Astrocyte of the cerebellum (primary cell): Measurements from ENCODE around the gene RBM20.
"Not testable (repeated sequence)": the region's sequence is repeated elsewhere in the genome, so short reads cannot be mapped to it uniquely, and the experiment has no call there.

Experiments used
- DNase-seq: peaks from one replicate; pipeline ENCODE4 v3.0.0-alpha.2; 2011; ENCODE audit warnings: low read depth
- H3K4me3 ChIP-seq: 2 replicates; pipeline ENCODE4 v1.5.1; 2011; ENCODE audit warnings: mild to moderate bottlenecking, low read depth, low read length, moderate library complexity
- in situ Hi-C: cut with HindIII; loops from 2 replicates; pipeline ENCODE4 v1.10.0; 2017; ENCODE audit warnings: low sequenced_read_pairs
- TF ChIP-seq, protein P1 (sequence below): IDR thresholded peaks from 2 replicates; pipeline ENCODE4 v1.5.1; 2012; ENCODE audit warnings: low read length, low read depth, moderate library complexity, mild to moderate bottlenecking; ENCODE audit errors: missing control alignments

RBM20 gene

DNA sequence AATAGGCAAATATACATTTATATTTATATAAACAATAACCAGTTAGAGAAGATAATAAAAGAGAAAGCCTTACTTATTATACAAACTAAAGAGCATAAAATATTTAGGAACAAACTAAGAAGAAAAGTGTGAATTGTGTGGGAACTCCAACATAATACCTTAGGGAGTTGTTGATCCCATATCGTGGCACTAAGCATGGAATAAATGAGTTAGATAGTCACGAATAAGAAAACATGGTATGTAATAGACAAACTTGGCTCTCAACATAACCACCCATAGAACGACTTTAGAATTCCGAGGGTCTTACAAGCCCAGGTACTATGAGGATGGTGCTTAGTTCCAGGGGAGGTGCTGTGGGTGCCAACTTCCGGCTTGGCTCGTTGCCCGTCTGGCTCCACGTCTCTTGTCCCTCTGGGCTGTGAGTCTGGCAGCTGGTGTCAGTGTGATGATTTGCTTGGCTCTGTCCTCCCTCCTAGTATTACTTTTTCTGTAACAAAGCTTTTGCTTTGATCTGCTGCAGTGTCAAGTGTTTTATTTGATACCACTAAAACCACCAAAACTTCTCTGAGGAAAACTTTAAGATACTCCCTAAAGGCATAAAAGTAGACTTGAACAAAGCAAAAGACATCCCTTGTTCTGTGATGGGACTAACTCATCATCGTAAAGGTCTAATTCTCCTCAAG, 9.5 kb upstream of the RBM20 start:
- in situ Hi-C loops = no loop called here
- DNase-seq = no peak
- TF ChIP-seq, protein P1, sequence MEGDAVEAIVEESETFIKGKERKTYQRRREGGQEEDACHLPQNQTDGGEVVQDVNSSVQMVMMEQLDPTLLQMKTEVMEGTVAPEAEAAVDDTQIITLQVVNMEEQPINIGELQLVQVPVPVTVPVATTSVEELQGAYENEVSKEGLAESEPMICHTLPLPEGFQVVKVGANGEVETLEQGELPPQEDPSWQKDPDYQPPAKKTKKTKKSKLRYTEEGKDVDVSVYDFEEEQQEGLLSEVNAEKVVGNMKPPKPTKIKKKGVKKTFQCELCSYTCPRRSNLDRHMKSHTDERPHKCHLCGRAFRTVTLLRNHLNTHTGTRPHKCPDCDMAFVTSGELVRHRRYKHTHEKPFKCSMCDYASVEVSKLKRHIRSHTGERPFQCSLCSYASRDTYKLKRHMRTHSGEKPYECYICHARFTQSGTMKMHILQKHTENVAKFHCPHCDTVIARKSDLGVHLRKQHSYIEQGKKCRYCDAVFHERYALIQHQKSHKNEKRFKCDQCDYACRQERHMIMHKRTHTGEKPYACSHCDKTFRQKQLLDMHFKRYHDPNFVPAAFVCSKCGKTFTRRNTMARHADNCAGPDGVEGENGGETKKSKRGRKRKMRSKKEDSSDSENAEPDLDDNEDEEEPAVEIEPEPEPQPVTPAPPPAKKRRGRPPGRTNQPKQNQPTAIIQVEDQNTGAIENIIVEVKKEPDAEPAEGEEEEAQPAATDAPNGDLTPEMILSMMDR = no peak

DNA sequence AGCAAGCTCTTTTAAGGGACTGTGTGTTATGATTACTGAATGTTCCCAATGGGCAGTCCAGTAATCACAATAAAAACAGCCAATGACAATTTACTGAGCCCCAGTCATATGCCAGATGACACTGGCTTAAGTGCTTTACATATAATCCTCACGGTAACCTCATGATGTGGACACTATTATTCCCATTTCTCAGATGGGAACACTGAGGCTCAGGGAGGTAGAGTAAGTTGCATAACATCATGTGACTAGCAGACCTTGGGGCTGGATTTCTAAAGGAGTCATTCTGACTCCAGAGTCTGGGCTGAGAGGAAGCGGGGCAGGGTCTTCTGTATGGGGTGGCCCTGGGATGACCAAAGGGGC, 7.6 kb upstream of the RBM20 start:
- in situ Hi-C loops = no loop called here
- no peak for DNase-seq
- no peak overlapping the region for H3K4me3 ChIP-seq
- TF ChIP-seq, protein P1 = no peak

More for the DNA sequence above, 9.5 kb upstream of the RBM20 start:
- no peak overlapping the region for H3K4me3 ChIP-seq

DNA sequence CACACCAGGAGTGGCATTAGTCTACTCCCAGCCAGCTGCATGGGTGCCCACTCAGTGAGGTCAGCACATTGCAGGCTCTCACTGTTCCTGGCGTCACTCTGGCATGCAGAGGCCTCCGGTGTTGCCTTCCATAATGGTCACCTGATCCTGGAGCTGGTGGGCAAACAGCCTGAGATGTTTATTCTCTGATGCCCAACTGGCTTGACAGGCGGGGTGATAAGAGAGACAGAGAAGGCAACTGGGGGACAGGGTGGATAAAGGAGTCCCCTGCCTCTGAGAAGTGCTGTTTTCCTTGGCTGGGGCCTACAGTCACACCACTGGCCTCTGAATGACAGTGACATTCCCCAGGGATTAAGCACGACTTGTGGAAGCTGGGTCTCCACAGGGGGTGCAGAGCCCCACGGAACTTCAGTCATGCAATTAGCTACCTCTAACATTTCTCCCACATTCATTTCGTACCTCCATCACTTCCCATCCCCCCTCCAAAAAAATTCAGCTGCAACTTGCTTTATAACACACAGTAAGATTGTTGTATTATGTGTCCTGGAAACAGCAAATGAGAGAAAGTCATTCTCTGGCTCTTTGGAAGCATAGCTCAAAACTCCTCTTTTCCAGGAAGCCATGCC, 7.1 kb upstream of the RBM20 start:
- TF ChIP-seq, protein P1 = no peak
- DNase-seq = no peak
- in situ Hi-C loops = no loop called here
- no peak overlapping the region for H3K4me3 ChIP-seq

DNA sequence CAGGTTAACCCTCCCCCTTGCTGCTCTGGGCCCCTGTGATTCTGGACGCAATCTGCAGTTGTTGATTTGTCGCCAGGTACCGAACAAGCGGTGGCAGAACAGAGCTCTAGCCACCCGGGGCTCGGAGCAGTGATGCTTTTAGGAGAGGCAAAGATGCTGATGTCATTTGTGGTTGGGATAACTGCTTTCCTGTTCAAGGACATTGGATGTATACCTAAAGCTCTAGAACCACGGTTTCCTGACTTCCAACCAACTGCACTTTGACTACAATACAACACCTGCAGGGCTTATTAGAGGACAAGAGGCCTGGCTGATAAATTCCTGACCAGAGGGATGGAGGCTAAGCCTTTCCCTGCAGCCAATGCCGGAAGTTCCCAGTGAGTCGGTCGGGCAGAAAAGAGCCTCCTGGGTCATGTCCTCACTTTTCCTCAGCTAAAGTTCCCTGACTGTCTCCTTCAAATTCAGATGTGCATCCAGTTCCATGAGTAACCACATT, 6.5 kb upstream of the RBM20 start:
- no peak overlapping the region for H3K4me3 ChIP-seq
- TF ChIP-seq, protein P1 = no peak
- DNase-seq = no peak
- in situ Hi-C loops = no loop called here

DNA sequence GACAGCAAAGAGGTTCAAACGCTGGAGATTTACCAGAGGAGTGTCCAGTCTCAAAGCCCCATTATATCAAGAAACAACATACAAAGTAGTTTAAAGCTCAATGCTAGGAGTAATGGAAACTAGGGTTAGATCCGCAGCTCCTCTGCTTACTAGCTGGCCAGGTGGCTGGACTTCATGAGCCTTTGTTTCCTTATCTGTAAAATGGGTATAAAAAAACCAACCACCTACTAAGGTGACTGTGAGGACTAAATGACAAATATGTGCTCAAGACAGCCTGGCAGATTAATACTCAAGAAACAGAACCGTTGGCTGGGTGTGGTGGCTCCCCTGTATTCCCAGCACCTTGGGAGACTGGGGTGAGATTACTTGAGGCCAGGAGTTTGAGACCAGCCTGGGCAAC, 5.8 kb upstream of the RBM20 start:
- H3K4me3 ChIP-seq = no peak overlapping the region
- no peak for DNase-seq
- TF ChIP-seq, protein P1 = no peak
- in situ Hi-C loops = no loop called here

DNA sequence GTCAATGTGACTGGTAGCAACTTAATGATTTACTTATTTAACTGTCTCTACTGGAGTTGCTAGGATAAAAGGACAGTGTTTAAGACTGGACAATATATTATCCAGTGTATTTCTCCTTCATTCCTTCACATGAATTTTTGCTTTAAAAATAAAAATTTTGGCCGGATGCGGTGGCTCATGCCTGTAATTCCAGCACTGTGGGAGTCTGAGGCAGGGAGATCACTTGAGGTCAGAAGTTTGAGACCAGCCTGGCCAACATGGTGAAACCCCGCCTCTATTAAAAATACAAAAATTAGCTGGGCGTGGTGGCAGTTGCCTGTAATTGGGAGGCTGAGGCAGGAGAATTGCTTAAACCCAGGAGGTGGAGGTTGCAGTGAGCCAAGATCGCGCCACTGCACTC, 5.1 kb upstream of the RBM20 start:
- in situ Hi-C loops, H3K4me3 ChIP-seq, DNase-seq: not testable (repeated sequence)

DNA sequence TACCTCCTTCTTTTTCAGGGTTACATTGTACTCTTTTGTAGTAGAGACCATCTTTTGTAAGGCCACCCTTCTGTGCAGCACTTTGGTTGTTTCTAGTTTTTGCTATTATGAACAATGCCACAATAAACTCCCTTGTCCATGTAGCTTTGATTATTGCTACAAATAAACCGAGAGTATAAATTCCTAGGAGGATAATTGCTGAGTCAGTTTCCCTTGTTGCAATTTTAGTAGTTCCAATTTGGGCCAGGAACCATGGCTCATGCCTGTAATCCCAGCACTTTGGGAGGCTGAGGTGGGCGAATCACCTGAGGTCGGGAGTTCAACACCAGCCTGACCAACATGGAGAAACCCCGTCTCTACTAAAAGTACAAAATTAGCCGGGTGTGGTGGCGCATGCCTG, 4.3 kb upstream of the RBM20 start:
- H3K4me3 ChIP-seq, DNase-seq, in situ Hi-C loops: not testable (repeated sequence)

DNA sequence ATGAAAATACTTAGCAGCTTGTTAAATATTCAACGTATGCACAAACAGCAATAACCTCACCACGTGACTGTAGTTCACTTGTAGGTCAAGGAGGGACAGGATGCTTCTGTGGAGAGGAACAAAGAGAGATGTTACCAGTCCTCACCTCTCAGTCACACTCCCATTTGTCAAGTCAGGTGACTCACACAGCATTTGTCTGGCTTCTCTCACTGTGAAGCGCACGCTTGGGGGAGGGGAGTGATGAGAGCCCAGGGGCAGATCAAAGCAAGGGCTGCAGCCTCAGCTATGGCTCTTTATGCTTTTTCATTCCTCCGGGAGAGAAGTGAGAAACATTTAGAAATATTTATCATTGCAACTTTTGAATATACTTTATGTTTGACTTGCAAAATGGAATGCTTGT, 2.9 kb upstream of the RBM20 start:
- in situ Hi-C loops = no loop called here

More for the DNA sequence above, 2.9 kb upstream of the RBM20 start:
- TF ChIP-seq, protein P1 = no peak
- DNase-seq = no peak
- H3K4me3 ChIP-seq = no peak overlapping the region
